ENCODE measurements around the gene SLC20A1. TPM values are rescaled to one million over a fixed set of nuclear protein-coding genes. Genes with fewer than 3 reads are reported as not detected.

SLC20A1 gene
- total RNA-seq, 1 donor from 2014 or later, result 96.7 TPM

DNA sequence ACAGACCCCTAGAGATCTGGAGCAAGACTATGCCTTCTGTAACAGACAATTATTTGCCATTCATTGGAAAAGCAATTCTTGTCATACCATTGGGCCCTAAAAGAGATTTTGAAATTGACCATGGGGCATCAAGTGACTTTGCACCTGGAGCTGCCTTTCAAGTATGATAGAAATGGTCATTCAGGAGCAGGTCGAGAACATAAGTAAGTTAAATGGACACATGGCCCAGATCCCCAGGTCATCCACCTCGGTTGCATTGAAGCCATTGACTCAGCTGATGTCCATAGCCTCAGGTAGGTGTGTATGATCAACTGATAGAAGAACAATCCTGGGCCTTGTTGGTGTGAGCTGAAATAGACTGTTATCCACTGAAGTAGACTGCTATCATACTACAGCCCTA is 42.0 kb upstream of the SLC20A1 start:
- peaks cover 9% of the 10 kb centered on the region for H3K27me3 Mint-ChIP-seq (ENCODE audit: low read depth, unreplicated experiment)
- no peaks in the 10 kb centered on the region for H3K36me3 Mint-ChIP-seq (ENCODE audit: low read depth, unreplicated experiment)

DNA sequence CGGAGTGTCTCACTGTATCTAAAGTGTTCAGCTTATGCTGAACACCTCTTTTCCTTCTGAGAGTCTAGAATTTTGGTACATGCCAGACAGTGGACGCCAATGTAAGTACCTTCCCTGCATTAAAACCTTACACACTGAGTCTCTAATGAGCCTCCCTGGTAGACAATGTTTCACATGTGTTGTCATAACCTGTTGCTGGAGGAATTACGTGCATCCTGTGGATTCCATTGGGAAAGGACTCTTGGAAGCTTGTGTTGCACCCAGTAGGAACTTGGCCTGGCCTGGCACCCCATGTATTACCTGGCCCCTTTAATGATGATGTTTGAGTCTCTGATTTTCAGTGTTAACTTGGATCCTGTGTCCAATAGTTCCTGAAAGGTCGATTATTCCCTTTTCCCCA is 40.8 kb upstream of the SLC20A1 start:
- H3K4me2 ChIP-seq (ENCODE audit: low read length), result no peak overlapping the region
- no peaks in the 10 kb centered on the region for H3K36me3 ChIP-seq (ENCODE audit: insufficient read depth, low read length)
- TF ChIP-seq, protein P1, sequence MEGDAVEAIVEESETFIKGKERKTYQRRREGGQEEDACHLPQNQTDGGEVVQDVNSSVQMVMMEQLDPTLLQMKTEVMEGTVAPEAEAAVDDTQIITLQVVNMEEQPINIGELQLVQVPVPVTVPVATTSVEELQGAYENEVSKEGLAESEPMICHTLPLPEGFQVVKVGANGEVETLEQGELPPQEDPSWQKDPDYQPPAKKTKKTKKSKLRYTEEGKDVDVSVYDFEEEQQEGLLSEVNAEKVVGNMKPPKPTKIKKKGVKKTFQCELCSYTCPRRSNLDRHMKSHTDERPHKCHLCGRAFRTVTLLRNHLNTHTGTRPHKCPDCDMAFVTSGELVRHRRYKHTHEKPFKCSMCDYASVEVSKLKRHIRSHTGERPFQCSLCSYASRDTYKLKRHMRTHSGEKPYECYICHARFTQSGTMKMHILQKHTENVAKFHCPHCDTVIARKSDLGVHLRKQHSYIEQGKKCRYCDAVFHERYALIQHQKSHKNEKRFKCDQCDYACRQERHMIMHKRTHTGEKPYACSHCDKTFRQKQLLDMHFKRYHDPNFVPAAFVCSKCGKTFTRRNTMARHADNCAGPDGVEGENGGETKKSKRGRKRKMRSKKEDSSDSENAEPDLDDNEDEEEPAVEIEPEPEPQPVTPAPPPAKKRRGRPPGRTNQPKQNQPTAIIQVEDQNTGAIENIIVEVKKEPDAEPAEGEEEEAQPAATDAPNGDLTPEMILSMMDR (IDR thresholded peaks at IDR 0.05; ENCODE audit: insufficient read depth, low read depth, low read length), result no peak
- TF ChIP-seq EZH2 (IDR thresholded peaks at IDR 0.05; ENCODE audit: insufficient read depth, low read length), result no peak
- H3K9ac ChIP-seq (ENCODE audit: low read length), result no peak overlapping the region
- DNase-seq (ENCODE audit: low read depth) (no peak), FAIRE-seq (no peak)
- Mint-ChIP-seq H3K27ac (ENCODE audit: unreplicated experiment) (no peak overlapping the region), H3K36me3 (ENCODE audit: low read depth, unreplicated experiment) (no peaks in the 10 kb centered on the region), H3K4me3 (ENCODE audit: unreplicated experiment) (no peak overlapping the region), H3K27me3 (ENCODE audit: low read depth, unreplicated experiment) (peaks cover 10% of the 10 kb centered on the region), H3K9me3 (ENCODE audit: unreplicated experiment) (peaks cover 9% of the 10 kb centered on the region), H3K4me1 (ENCODE audit: low read depth, unreplicated experiment) (peaks cover 6% of the 10 kb centered on the region)
- no peaks in the 10 kb centered on the region for H4K20me1 ChIP-seq (ENCODE audit: insufficient read depth, low read length)
- H3K9me3 ChIP-seq (ENCODE audit: insufficient read depth, low read depth, low read length), result no peaks in the 10 kb centered on the region
- H3K4me1 ChIP-seq (ENCODE audit: insufficient read depth, low read length), result peaks cover 3% of the 10 kb centered on the region
- no peaks in the 10 kb centered on the region for H3K79me2 ChIP-seq (ENCODE audit: insufficient read depth, low read length)
- no peaks in the 10 kb centered on the region for H3K27me3 ChIP-seq (ENCODE audit: insufficient read depth, low read length)
- H3K4me3 ChIP-seq (ENCODE audit: insufficient read depth, low read depth, low read length), result no peak overlapping the region
- no peak overlapping the region for H2AFZ ChIP-seq (ENCODE audit: low read depth, low read length)
- no peak overlapping the region for H3K27ac ChIP-seq (ENCODE audit: low read depth, low read length)

More for the DNA sequence above, 42.0 kb upstream of the SLC20A1 start:
- DNase-seq (ENCODE audit: low read depth) (no peak), FAIRE-seq (no peak)
- Mint-ChIP-seq H3K4me1 (ENCODE audit: low read depth, unreplicated experiment) (peaks cover 6% of the 10 kb centered on the region), H3K9me3 (ENCODE audit: unreplicated experiment) (peaks cover 2% of the 10 kb centered on the region), H3K27ac (ENCODE audit: unreplicated experiment) (no peak overlapping the region), H3K4me3 (ENCODE audit: unreplicated experiment) (no peak overlapping the region)
- Histone ChIP-seq H2AFZ (ENCODE audit: low read depth, low read length) (no peak overlapping the region), H3K79me2 (ENCODE audit: insufficient read depth, low read length) (no peaks in the 10 kb centered on the region), H3K27me3 (ENCODE audit: insufficient read depth, low read length) (no peaks in the 10 kb centered on the region), H3K4me2 (ENCODE audit: low read length) (no peak overlapping the region), H4K20me1 (ENCODE audit: insufficient read depth, low read length) (no peaks in the 10 kb centered on the region), H3K27ac (ENCODE audit: low read depth, low read length) (no peak overlapping the region), H3K9ac (ENCODE audit: low read length) (no peak overlapping the region), H3K36me3 (ENCODE audit: insufficient read depth, low read length) (no peaks in the 10 kb centered on the region), H3K4me1 (ENCODE audit: insufficient read depth, low read length) (peaks cover 5% of the 10 kb centered on the region), H3K4me3 (ENCODE audit: insufficient read depth, low read depth, low read length) (no peak overlapping the region), H3K9me3 (ENCODE audit: insufficient read depth, low read depth, low read length) (no peaks in the 10 kb centered on the region)
- TF ChIP-seq EZH2 (IDR thresholded peaks at IDR 0.05; ENCODE audit: insufficient read depth, low read length), result no peak
- TF ChIP-seq, protein P1 (IDR thresholded peaks at IDR 0.05; ENCODE audit: insufficient read depth, low read depth, low read length), result no peak

- Histone ChIP-seq H2AFZ (ENCODE audit: low read depth, low read length) (no peak overlapping the region), H3K36me3 (ENCODE audit: insufficient read depth, low read length) (no peaks in the 10 kb centered on the region)
- no peak for FAIRE-seq
Observed at GRCh38 chr2:112605926-112606325, 39.8 kb upstream of the SLC20A1 start.

More at GRCh38 chr2:112605926-112606325, 39.8 kb upstream of the SLC20A1 start:
- no peaks in the 10 kb centered on the region for H3K79me2 ChIP-seq (ENCODE audit: insufficient read depth, low read length)
- H3K9me3 ChIP-seq (ENCODE audit: insufficient read depth, low read depth, low read length), result no peaks in the 10 kb centered on the region
- no peak for DNase-seq (ENCODE audit: low read depth)
- H3K4me1 ChIP-seq (ENCODE audit: insufficient read depth, low read length), result no peaks in the 10 kb centered on the region
- Mint-ChIP-seq H3K4me3 (ENCODE audit: unreplicated experiment) (no peak overlapping the region), H3K27me3 (ENCODE audit: low read depth, unreplicated experiment) (peaks cover 19% of the 10 kb centered on the region), H3K36me3 (ENCODE audit: low read depth, unreplicated experiment) (no peaks in the 10 kb centered on the region), H3K4me1 (ENCODE audit: low read depth, unreplicated experiment) (no peaks in the 10 kb centered on the region), H3K27ac (ENCODE audit: unreplicated experiment) (no peak overlapping the region), H3K9me3 (ENCODE audit: unreplicated experiment) (peaks cover 17% of the 10 kb centered on the region)
- no peaks in the 10 kb centered on the region for H4K20me1 ChIP-seq (ENCODE audit: insufficient read depth, low read length)
- H3K4me2 ChIP-seq (ENCODE audit: low read length), result no peak overlapping the region
- TF ChIP-seq, protein P1 (IDR thresholded peaks at IDR 0.05; ENCODE audit: insufficient read depth, low read depth, low read length), result no peak
- no peak for TF ChIP-seq EZH2 (IDR thresholded peaks at IDR 0.05; ENCODE audit: insufficient read depth, low read length)
- H3K27me3 ChIP-seq (ENCODE audit: insufficient read depth, low read length), result no peaks in the 10 kb centered on the region
- no peak overlapping the region for H3K27ac ChIP-seq (ENCODE audit: low read depth, low read length)
- no peak overlapping the region for H3K4me3 ChIP-seq (ENCODE audit: insufficient read depth, low read depth, low read length)
- H3K9ac ChIP-seq (ENCODE audit: low read length), result no peak overlapping the region

Data from astrocyte (in vitro differentiated cells and primary cell).